IgD-negative memory B cell (primary cell): Measurements from ENCODE around the gene TMEM132D. TPM values are rescaled to one million over a fixed set of nuclear protein-coding genes. Genes with fewer than 3 reads are reported as not detected.

Source experiments
- H3K27ac Mint-ChIP-seq, 3 donors: one replicate each; pipeline ENCODE4 v1.8.0; 2020 to 2022; ENCODE audit warnings: mild to moderate bottlenecking in 3 of 3, mixed read lengths in 3 of 3, moderate library complexity in 1 of 3
- H3K27me3 Mint-ChIP-seq: one replicate; pipeline ENCODE4 v1.8.0; 2021; ENCODE audit warnings: mixed read lengths
- H3K36me3 Mint-ChIP-seq: one replicate; pipeline ENCODE4 v1.8.0; 2020; ENCODE audit warnings: mild to moderate bottlenecking, mixed read lengths
- H3K4me1 Mint-ChIP-seq, 3 donors: one replicate each; pipeline ENCODE4 v1.8.0; 2020 to 2022; ENCODE audit warnings: mixed read lengths in 3 of 3, mild to moderate bottlenecking in 1 of 3
- H3K4me3 Mint-ChIP-seq, 4 donors: one replicate each; pipeline ENCODE4 v1.8.0; 2020 to 2022; ENCODE audit warnings: mild to moderate bottlenecking in 4 of 4, mixed read lengths in 4 of 4, moderate library complexity in 3 of 4
- H3K9me3 Mint-ChIP-seq, 3 donors: one replicate each; pipeline ENCODE4 v1.8.0; 2020 to 2021; ENCODE audit warnings: mixed read lengths in 3 of 3, mild to moderate bottlenecking in 1 of 3
- polyA plus RNA-seq: library from polyadenylated mRNA; unstranded; fragments of 300-500 nt; fragmentation: Illumina TruSeq; gene quantifications from one replicate; pipeline ENCODE4 v1.2.3, GENCODE V29; 2021

TMEM132D gene
- polyA plus RNA-seq, 1 donor from 2014 or later, result not detected

DNA sequence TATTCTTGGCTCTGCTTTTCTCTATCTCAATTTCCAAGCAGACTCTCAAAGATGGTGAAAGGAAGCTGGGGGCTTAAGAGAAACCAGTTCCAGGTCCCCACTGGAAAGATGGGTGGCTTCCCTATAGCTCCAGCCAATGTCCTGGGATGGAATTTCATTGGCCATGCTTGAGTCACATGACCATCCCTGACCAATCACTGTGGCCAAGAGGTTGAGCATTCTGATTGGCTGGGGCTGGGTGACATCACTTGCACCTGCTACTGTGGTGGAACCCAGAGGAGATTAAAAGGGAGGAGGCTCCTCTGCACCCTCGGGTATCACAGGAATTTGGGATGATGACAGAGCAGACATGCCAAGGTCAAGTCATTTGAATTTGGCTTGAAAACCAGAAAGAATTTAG, 436.5 kb downstream of the TMEM132D start:
- no peaks in the 10 kb centered on the region for H3K27me3 Mint-ChIP-seq
- H3K36me3 Mint-ChIP-seq, result no peaks in the 10 kb centered on the region
- peaks cover 0 to 9% (median 3%) of the 10 kb centered on the region in 3 donors for H3K9me3 Mint-ChIP-seq
- no peak overlapping the region for H3K27ac Mint-ChIP-seq
- no peak overlapping the region for H3K4me3 Mint-ChIP-seq
- no peaks in the 10 kb centered on the region for H3K4me1 Mint-ChIP-seq

DNA sequence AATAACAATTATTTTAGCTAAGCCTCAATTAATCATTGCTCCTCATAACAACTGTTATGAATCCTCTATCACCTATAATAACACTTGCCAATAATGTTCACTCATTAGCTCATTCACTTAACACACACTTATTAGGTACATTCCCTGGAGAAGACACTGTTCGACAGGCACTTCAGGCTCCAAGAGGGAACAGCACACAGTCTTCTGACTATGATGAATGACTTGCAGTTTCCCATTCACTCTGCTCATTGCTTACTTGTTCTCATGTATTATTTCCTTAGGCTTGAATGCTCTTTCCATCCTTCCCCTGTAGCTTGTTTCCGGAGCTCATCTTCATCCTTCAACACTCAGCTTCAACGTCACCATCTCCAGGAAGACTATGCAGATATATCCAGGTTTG, 437.3 kb downstream of the TMEM132D start:
- Mint-ChIP-seq H3K27ac (no peak overlapping the region), H3K36me3 (no peaks in the 10 kb centered on the region), H3K4me1 (no peaks in the 10 kb centered on the region), H3K9me3 (peaks cover 0 to 9% (median 3%) of the 10 kb centered on the region in 3 donors), H3K4me3 (no peak overlapping the region), H3K27me3 (no peaks in the 10 kb centered on the region)

DNA sequence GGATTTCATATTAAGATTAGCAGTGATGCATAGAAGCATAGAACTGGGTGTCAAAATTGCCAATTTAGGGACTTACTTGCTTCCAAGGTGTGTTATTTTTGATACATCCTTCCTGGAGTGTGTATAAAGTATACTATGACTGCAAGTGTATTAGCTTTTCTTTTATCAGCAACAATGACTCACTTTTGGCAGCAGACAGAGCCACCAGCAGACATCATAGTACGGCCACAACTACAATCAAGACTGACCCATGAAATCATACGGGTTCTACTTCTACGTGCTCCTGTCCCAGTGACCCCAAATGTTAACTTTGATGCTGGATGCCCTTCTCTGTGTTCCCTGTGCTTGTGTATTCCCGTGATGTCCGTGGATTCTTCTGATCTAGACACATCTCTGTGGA, 443.9 kb downstream of the TMEM132D start:
- no peak overlapping the region for H3K27ac Mint-ChIP-seq
- H3K9me3 Mint-ChIP-seq, result no peaks in the 10 kb centered on the region
- no peaks in the 10 kb centered on the region for H3K4me1 Mint-ChIP-seq
- H3K4me3 Mint-ChIP-seq, result no peak overlapping the region
- H3K36me3 Mint-ChIP-seq, result peaks cover 2% of the 10 kb centered on the region
- H3K27me3 Mint-ChIP-seq, result no peaks in the 10 kb centered on the region

DNA sequence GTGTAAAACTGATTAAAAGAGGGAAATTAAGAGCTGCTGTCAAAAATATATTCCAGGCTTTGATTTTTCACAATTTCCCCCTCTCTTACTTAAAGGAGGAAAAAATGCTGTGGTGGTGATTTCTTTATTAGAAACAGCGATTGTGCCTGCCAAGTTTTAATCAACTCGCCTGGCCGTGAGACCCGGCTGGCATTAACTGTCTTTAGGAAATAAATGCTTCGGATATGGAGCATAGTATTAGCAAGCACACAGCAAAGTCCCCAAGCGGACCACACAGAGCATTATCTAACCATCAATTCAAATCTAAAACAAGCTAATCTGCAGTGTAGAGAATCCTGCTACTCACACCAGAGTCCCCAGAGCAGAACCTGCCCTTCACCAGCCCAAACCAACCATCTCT, 457.1 kb downstream of the TMEM132D start:
- no peaks in the 10 kb centered on the region for H3K4me1 Mint-ChIP-seq

DNA sequence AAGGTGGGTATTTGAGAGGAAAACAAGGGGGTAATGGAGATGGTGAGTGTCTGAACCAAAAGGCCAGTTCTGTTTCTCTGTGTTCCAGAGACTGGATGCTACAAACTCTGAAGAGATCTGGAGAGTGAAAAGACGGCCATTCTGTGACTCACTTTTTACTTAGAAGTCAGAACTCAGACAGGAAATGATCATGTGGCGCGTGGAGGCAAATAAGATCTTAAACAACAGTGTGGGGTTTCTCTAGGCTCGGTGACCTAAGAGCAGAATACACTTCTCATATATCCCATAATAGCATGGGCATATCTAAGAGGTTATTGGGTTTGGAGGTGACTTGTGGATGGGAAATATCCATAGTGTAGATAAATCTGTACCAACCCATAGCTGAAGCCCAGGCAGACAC, 463.5 kb downstream of the TMEM132D start:
- H3K36me3 Mint-ChIP-seq, result no peaks in the 10 kb centered on the region
- no peak overlapping the region for H3K27ac Mint-ChIP-seq
- no peak overlapping the region for H3K4me3 Mint-ChIP-seq
- no peaks in the 10 kb centered on the region for H3K27me3 Mint-ChIP-seq
- no peaks in the 10 kb centered on the region for H3K4me1 Mint-ChIP-seq
- H3K9me3 Mint-ChIP-seq, result peaks cover 4 to 12% (median 4%) of the 10 kb centered on the region in 3 donors

More for the DNA sequence above, 457.1 kb downstream of the TMEM132D start:
- H3K27me3 Mint-ChIP-seq, result no peaks in the 10 kb centered on the region
- H3K36me3 Mint-ChIP-seq, result no peaks in the 10 kb centered on the region
- peaks cover 0 to 4% (median 0%) of the 10 kb centered on the region in 3 donors for H3K9me3 Mint-ChIP-seq
- no peak overlapping the region for H3K4me3 Mint-ChIP-seq
- H3K27ac Mint-ChIP-seq, result no peak overlapping the region

DNA sequence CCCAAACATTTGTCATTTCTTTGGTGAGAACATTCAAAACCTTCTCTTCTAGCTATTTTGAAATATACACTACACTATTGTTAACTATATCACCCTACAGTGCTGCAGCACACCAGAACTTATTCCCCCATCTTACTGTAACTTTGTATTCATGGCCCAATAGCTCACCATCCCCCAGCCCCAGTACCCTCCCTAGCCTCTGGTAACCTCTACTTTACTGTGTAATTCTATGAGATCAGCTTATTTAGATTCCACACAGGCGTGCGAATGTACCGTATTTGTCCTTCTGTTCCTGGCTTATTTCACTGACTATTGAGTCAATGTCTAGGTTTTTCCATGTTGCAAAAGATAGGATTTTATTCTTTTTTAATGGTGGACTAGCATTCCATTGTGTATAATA, 469.0 kb downstream of the TMEM132D start:
- H3K27ac Mint-ChIP-seq, result no peak overlapping the region
- no peaks in the 10 kb centered on the region for H3K27me3 Mint-ChIP-seq
- H3K4me1 Mint-ChIP-seq, result no peaks in the 10 kb centered on the region
- H3K9me3 Mint-ChIP-seq, result peaks cover 0 to 17% (median 12%) of the 10 kb centered on the region in 3 donors
- no peak overlapping the region for H3K4me3 Mint-ChIP-seq
- no peaks in the 10 kb centered on the region for H3K36me3 Mint-ChIP-seq

DNA sequence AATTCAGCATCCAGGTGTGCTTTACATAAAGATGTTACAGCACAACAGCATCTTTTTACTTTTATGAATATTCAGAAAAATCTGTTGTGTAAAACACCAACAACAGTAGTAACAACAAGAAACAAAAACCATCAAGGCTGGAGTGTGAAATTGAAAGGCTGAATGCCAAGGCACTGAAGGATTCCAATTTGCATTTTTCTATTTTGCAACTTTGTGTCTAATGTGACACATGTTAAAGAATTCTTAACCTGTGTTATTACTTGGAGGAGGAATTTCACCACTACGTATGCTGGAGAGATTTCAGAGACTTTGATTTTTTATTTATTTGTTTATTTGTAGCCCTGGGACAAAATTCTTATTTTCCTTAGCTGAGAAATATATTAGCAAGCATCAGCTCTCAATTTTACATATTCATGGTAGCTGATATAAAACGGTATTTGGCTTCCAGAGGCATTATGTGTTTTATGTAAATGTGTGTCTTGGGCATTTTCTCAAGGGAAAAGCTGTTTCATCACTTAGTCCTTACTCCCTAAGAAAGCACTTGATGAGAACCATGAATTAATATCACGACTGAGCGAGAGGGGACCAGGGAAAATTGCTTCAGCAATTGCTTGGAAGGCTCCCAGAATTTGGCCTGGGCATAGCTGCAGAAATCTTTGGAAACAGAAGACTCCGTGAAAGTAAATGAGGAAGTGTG, 475.4 kb downstream of the TMEM132D start:
- no peaks in the 10 kb centered on the region for H3K4me1 Mint-ChIP-seq
- no peaks in the 10 kb centered on the region for H3K36me3 Mint-ChIP-seq
- H3K27ac Mint-ChIP-seq, result no peak overlapping the region
- no peak overlapping the region for H3K4me3 Mint-ChIP-seq
- no peaks in the 10 kb centered on the region for H3K27me3 Mint-ChIP-seq
- H3K9me3 Mint-ChIP-seq, result peaks cover 3 to 13% (median 10%) of the 10 kb centered on the region in 3 donors

DNA sequence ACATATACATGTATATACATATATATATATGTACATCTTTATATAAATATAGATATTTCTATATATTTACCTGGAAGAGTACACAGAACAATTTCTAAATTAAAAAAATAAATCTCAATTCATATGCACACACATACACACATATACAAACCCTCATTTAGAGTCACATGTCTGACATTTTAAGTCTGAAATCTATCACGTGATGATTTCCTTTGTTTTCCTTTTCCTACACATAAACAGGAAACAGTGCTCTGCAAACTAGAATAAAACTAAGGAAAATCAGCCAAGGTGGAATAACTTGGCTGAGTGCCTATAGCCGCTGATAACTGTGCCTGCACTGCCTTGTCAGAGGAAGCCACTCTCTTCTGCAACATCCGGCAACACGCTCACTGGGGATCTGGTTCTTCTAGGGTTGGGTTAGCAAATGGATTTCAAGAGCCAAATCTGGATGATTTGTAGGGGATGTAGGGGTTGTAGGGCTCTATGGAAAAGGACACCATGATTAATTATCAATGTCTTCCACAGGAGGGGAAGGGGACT, 480.7 kb downstream of the TMEM132D start:
- Mint-ChIP-seq H3K36me3 (no peaks in the 10 kb centered on the region), H3K27ac (no peak overlapping the region), H3K9me3 (peaks cover 3 to 10% (median 8%) of the 10 kb centered on the region in 3 donors)

DNA sequence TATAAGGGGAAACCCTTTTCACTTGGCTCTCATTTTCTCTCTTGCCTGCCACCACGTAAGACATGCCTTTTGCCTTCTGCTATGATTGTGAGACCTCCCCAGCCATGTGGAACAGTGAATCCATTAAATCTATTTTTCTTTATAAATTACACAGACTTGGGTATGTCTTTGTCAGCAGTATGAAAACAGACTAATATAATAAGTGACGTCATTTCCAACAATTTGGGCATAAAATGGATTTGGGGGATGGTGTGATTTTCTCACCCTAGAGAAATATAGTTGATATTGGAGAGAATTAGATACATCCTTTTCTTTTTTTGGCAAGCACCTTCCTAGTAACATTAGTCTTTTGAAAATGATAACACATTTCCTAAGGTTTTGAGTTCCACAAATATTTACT, 490.5 kb downstream of the TMEM132D start:
- Mint-ChIP-seq H3K27me3 (peaks cover 2% of the 10 kb centered on the region), H3K4me3 (no peak overlapping the region), H3K27ac (no peak overlapping the region), H3K36me3 (peaks cover 2% of the 10 kb centered on the region), H3K4me1 (no peaks in the 10 kb centered on the region), H3K9me3 (peaks cover 1 to 10% (median 4%) of the 10 kb centered on the region in 3 donors)

More for the DNA sequence above, 480.7 kb downstream of the TMEM132D start:
- H3K4me1 Mint-ChIP-seq, result no peaks in the 10 kb centered on the region
- H3K27me3 Mint-ChIP-seq, result no peaks in the 10 kb centered on the region
- no peak overlapping the region for H3K4me3 Mint-ChIP-seq

DNA sequence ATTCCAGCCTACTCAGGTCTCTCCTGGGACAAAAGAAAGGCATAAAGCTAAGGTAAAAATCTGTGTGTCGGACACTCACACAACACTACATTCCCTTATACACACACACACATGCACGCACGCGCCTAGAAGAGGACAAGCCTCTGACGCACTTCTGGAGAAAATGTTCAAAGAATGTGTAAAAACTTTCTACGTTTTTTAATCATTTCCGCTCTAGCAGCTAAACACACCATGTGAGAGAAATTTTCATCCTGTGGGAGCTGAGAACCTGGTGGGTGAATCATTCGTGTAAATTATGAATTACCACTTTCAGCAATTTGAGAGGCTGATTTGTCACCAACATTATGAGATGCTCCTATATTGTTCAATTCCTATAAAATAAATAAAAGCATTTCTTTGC, 494.5 kb downstream of the TMEM132D start:
- no peak overlapping the region for H3K4me3 Mint-ChIP-seq
- H3K27me3 Mint-ChIP-seq, result peaks cover 2% of the 10 kb centered on the region
- no peaks in the 10 kb centered on the region for H3K4me1 Mint-ChIP-seq
- H3K27ac Mint-ChIP-seq, result no peak overlapping the region
- peaks cover 2% of the 10 kb centered on the region for H3K36me3 Mint-ChIP-seq
- H3K9me3 Mint-ChIP-seq, result peaks cover 2 to 4% (median 2%) of the 10 kb centered on the region in 3 donors

DNA sequence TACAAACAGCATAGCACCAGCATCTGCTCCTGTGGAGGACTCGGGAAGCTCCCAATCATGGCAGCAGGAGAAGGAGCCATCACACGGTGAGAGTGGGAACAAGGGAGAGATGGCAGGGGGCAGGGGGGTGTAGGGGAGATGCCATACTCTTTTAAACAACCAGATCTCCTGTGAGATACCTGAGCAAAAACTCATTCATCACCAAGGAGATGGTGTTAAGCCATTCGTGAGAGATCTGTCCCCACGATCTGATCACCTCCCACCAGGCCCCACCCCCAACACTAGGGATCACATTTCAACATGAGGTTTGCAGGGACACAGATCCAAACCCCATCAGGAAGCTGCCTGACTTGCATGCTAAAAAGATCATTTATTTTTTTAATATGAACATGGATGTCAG, 499.3 kb downstream of the TMEM132D start:
- Mint-ChIP-seq H3K4me3 (no peak overlapping the region), H3K4me1 (no peaks in the 10 kb centered on the region), H3K27ac (no peak overlapping the region), H3K27me3 (no peaks in the 10 kb centered on the region), H3K9me3 (peaks cover 0 to 4% (median 1%) of the 10 kb centered on the region in 3 donors), H3K36me3 (no peaks in the 10 kb centered on the region)

DNA sequence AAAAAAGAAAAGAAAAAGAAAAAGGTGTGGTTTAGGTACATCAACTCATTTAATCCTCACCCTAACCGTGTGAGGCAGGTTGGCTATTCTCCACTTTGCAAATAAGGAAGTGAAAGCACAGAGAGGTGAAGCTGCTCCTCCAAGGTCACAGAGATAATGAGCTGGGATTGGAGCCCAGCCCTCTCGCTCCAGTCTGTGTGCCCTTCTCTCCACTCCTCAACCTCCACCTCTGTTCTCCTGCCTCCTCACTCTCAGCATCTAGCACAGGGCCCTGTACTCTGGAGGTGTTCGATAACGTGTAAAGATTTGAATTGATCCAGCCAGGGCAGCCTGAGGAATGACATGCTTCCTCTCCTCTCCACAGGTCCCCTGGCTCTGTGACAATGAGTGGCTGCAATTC, 502.3 kb downstream of the TMEM132D start:
- Mint-ChIP-seq H3K36me3 (no peaks in the 10 kb centered on the region), H3K27ac (peak overlapping the region in 1 of 3 donors; percentile 76), H3K27me3 (no peaks in the 10 kb centered on the region), H3K4me3 (peak overlapping the region in 1 of 4 donors; percentile 40), H3K9me3 (peaks cover 2 to 21% (median 9%) of the 10 kb centered on the region in 3 donors), H3K4me1 (no peaks in the 10 kb centered on the region)

DNA sequence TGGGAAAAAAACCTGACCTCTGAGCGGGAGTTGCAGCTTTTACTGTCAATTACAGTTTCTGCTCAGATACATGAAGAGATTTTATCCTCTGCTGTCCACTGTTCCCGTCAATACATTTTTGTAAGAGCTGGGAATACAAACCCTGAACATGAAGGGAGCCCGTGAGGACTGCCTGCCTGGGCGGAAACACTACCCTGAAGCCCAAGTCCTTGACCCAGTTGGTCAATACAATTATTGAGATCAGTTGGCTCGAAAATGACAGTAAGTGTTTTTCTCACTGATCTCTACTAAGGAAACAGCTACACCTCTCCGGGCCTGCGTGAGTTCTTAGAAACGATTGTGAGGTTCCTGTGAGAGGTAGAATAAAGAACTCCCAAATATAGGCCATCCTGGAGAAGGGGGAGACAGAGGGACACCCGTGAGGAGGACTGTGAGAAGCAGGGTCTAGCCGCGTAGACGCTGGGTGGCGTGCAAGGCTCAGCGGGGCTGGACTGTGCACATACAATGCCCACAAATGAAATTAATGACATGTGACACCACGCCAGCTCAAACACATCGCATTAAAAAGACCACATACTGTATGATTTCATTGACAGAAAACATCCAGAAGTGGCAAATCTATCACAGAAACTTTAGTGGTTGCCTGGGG, 509.5 kb downstream of the TMEM132D start:
- Mint-ChIP-seq H3K9me3 (peaks cover 1 to 17% (median 4%) of the 10 kb centered on the region in 3 donors), H3K4me3 (no peak overlapping the region), H3K27me3 (no peaks in the 10 kb centered on the region), H3K36me3 (no peaks in the 10 kb centered on the region), H3K4me1 (no peaks in the 10 kb centered on the region), H3K27ac (no peak overlapping the region)

DNA sequence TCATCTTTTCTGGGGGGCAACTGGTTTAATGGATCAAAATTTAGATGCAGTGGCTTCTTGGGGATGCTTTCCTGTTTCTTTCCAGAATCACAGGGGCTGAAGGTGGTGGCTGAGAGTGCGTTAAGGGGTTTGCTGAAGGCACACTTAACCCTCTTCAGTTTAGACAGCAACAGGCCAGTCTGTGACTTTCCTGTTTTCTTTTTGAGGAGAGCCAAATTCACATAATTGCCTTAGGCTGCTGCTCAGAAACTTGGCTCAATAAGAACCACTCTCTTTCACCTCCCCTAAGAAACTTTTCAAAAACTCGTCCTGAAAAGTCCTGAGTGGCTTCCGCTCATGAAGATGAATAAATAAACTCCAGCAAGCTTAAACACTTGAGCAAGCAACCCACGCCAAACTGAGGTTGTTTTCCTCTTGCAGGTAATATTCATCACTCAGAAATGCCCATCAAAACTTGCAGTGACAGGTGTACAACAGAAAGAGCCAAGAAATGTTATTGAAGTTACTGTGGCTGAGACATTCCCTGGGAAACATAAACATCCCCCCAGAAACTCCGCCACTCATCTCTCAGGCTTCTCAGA, 510.4 kb downstream of the TMEM132D start:
- Mint-ChIP-seq H3K36me3 (no peaks in the 10 kb centered on the region), H3K27ac (no peak overlapping the region), H3K9me3 (peaks cover 0 to 15% (median 3%) of the 10 kb centered on the region in 3 donors), H3K4me3 (no peak overlapping the region), H3K27me3 (no peaks in the 10 kb centered on the region), H3K4me1 (no peaks in the 10 kb centered on the region)

DNA sequence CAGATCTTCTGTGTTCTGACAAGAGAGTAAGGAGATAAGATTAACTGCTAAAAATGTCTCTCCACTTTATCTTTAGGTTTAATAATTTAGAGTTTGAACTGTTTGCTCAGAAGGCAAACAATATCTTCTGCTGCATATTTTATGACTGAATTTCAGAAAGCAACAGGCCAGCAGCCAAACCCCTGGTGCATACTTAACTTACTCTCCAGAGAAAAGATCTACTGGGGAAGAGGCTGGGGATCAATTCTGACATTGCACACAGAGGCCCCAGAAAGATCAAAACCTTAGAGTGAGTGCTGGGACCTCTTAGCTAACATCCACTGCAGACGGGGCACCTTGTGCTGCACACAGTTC, 518.2 kb downstream of the TMEM132D start:
- no peaks in the 10 kb centered on the region for H3K36me3 Mint-ChIP-seq
- no peak overlapping the region for H3K4me3 Mint-ChIP-seq
- H3K27ac Mint-ChIP-seq, result no peak overlapping the region
- peaks cover 0 to 2% (median 1%) of the 10 kb centered on the region in 3 donors for H3K9me3 Mint-ChIP-seq
- H3K4me1 Mint-ChIP-seq, result no peaks in the 10 kb centered on the region
- H3K27me3 Mint-ChIP-seq, result peaks cover 2% of the 10 kb centered on the region
